Ovary (tissue), 9 donors: ENCODE measurements around the gene ZNF362. TPM values are rescaled to one million over a fixed set of nuclear protein-coding genes. Genes with fewer than 3 reads are reported as not detected.
A peak's percentile ranks its signal among the peaks of the same experiment; 100 is the strongest.

Source experiments
- DNase-seq, 5 donors: peaks; one replicate each; pipeline ENCODE4 v3.0.0-alpha.2; 2019 to 2020
- H3K27ac ChIP-seq, 2 donors: fragments of 200-600 bp; one replicate each; pipeline versions ENCODE4 v1.5.1 to v1.8.0; 2019 to 2022
- H3K27me3 ChIP-seq: fragments of 200-600 bp; one replicate; pipeline ENCODE4 v1.8.0; 2022
- H3K36me3 ChIP-seq: fragments of 200-600 bp; sonication (generic); one replicate; pipeline ENCODE4 v1.5.1; 2019
- H3K4me1 ChIP-seq: one replicate; pipeline ENCODE4 v1.8.1; 2013; ENCODE audit warnings: mild to moderate bottlenecking, moderate library complexity; ENCODE audit not compliant: insufficient read depth
- H3K4me3 ChIP-seq: fragments of 200-600 bp; sonication (generic); one replicate; pipeline ENCODE4 v1.5.1; 2017
- H3K9me3 ChIP-seq, 2 donors: fragments of 200-600 bp in 1 of 2; sonication (generic) in 1 of 2; one replicate each; pipeline versions ENCODE4 v1.5.1 to v1.8.1; 2013 to 2019; ENCODE audit warnings: mild to moderate bottlenecking in 1 of 2, moderate library complexity in 1 of 2
- EP300 ChIP-seq: sonication (generic); formaldehyde crosslinking; IDR thresholded peaks from one replicate; pipeline ENCODE4 v1.6.1; 2017; ENCODE audit warnings: antibody characterized with exemption
- POLR2A ChIP-seq: fragments of 450-650 bp; IDR thresholded peaks from one replicate; pipeline ENCODE4 v1.6.1; 2017; ENCODE audit warnings: antibody characterized with exemption, mild to moderate bottlenecking, moderate library complexity
- WGBS, 3 donors: extraction: QIAGEN DNeasy Blood & Tissue Kit in 1 of 3; methylation state at CpG; one replicate each; pipeline versions ENCODE4 v1.1.5 to v1.1.7; 2013 to 2017; 5-methylcytosine and 5-hydroxymethylcytosine counted together
- intact Hi-C, 4 donors: fragments of 100-400 bp; cut with DNase I; formaldehyde crosslinking; loops; one replicate each; pipeline versions ENCODE4 v1.11.0 to v1.15.1; 2022 to 2023
- polyA plus RNA-seq, 2 donors: library from polyadenylated mRNA; stranded (reverse); fragments of 200-250 nt in 1 of 2; fragments of 350-450 nt in 1 of 2; fragmentation: Illumina TruSeq in 1 of 2; extraction: RNeasy Lipid Tissue Mini Kit (QIAGEN cat#74804) in 1 of 2; gene quantifications; one replicate each; pipeline ENCODE4 v1.2.3, GENCODE V29; 2013 to 2014
- total RNA-seq, 7 donors: library from RNA; depleted of rRNA in 2 of 7; stranded (reverse); fragments of >200 nt in 2 of 7; fragmentation: NEBNext Ultra II Directional in 3 of 7; extraction: Animal tissue kit (Norgen Biotek cat#: 25700) in 3 of 7; gene quantifications; one replicate each; pipeline versions ENCODE4 v1.1.0 to v1.2.4, GENCODE V29; 2016 to 2023
- TF ChIP-seq, protein P1 (sequence below), 3 donors: fragments of 450-650 bp in 2 of 3; fragments of 200-600 bp in 1 of 3; IDR thresholded peaks; one replicate each; pipeline versions ENCODE4 v1.5.1 to v1.8.0; 2016 to 2022; ENCODE audit warnings: antibody characterized with exemption in 3 of 3, mild to moderate bottlenecking in 1 of 3
- donor health status: DM: no; HTN: no; CAD: no; lungs with moderate emphysema.
- donor health status: DM: no; HTN: no; CAD: no.
- donor health status: Bipolar disorder and iron deficiency.
- donor health status: DM: yes; HTN: yes; CAD: no.
- donor health status: DM: no; HTN: no; CAD: no.
- donor health status: DM: yes; HTN: yes; CAD: no.

ZNF362 gene
- total and polyA plus RNA-seq, 9 donors, result 8.2 to 52.6 (median 32.7) TPM

DNA sequence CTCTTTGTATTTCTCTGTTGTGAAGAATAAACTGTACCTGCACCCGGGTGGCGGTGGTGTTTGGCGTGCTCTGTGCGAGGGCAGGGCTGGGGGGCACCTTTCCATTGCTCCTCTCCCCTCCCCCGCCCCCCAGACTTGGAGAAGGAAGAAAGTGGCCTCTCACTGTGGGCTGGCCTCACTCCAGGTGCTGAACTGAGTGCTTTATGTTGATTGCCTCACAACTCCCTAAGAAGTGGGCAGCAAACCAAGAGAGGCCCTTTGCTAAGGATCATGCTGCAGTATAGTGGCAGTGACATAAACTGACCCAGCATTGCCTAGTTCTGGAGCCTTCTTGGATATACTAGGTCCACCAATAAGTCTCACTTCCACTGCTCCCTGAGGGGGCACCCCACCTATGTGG is 44.4 kb downstream of the ZNF362 start:
- no peaks in the 10 kb centered on the region for H3K9me3 ChIP-seq
- H3K27ac ChIP-seq, result peak overlapping the region in 1 of 2 donors; percentile 4
- H3K4me1 ChIP-seq, result no peaks in the 10 kb centered on the region
- DNase-seq, result peak; percentile 55 to 85 (median 81)
- intact Hi-C loops, result no loop called here
- 67 to 70% (median 69%) methylated on average over 5 of the region's 5 CpGs for WGBS, 3 donors
- no peak overlapping the region for H3K4me3 ChIP-seq
- H3K27me3 ChIP-seq, result no peaks in the 10 kb centered on the region
- no peak for TF ChIP-seq POLR2A
- TF ChIP-seq, protein P1, sequence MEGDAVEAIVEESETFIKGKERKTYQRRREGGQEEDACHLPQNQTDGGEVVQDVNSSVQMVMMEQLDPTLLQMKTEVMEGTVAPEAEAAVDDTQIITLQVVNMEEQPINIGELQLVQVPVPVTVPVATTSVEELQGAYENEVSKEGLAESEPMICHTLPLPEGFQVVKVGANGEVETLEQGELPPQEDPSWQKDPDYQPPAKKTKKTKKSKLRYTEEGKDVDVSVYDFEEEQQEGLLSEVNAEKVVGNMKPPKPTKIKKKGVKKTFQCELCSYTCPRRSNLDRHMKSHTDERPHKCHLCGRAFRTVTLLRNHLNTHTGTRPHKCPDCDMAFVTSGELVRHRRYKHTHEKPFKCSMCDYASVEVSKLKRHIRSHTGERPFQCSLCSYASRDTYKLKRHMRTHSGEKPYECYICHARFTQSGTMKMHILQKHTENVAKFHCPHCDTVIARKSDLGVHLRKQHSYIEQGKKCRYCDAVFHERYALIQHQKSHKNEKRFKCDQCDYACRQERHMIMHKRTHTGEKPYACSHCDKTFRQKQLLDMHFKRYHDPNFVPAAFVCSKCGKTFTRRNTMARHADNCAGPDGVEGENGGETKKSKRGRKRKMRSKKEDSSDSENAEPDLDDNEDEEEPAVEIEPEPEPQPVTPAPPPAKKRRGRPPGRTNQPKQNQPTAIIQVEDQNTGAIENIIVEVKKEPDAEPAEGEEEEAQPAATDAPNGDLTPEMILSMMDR (IDR thresholded peaks at IDR 0.05), result no peak
- no peak for TF ChIP-seq EP300
- no peaks in the 10 kb centered on the region for H3K36me3 ChIP-seq

DNA sequence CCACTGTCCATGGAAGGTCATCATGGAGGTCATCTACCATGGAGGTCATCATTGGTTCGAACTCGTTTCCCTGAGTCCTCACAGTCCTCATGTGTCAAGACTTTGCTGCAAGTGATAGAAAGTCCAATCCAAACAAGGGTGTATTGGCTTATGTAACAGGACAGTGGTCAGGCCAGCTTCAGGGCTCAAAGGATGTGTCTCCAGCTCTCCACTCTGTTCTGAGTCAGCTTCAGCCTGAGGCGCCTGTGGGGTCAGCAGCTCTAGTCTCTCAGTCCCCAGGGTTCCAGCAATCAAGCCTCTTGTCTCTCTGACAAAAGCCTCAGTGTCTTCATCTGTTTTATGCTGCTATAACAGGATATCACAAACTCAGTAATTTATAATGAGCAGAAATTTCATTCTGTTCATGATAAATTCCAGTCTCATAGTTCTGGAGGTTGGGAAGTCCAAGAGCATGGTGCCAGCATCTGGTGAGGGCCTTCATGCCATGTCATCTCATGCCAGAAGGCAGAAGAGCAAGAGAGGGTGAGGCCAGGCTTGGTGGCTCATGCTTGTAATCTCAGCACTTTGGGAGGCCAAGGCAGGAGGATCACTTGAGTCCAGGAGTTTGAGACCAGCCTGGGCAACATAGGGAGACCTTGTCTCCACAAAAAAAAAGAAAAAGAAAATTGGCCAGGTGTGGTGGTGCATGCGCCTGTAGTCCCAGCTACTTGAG is 45.1 kb downstream of the ZNF362 start:
- WGBS, 3 donors, result 71 to 83% (median 72%) methylated on average over 4 of the region's 4 CpGs
- Histone ChIP-seq H3K9me3 (no peaks in the 10 kb centered on the region), H3K4me3 (no peak overlapping the region), H3K4me1 (peaks cover 1% of the 10 kb centered on the region), H3K27me3 (no peaks in the 10 kb centered on the region), H3K27ac (peak overlapping the region in 1 of 2 donors; percentile 4), H3K36me3 (no peaks in the 10 kb centered on the region)
- intact Hi-C loops, result no loop called here
- DNase-seq, result peak in 2 of 5 donors; percentile 29 to 30
- TF ChIP-seq, protein P1 (IDR thresholded peaks at IDR 0.05), result no peak
- TF ChIP-seq POLR2A, result no peak
- no peak for TF ChIP-seq EP300

DNA sequence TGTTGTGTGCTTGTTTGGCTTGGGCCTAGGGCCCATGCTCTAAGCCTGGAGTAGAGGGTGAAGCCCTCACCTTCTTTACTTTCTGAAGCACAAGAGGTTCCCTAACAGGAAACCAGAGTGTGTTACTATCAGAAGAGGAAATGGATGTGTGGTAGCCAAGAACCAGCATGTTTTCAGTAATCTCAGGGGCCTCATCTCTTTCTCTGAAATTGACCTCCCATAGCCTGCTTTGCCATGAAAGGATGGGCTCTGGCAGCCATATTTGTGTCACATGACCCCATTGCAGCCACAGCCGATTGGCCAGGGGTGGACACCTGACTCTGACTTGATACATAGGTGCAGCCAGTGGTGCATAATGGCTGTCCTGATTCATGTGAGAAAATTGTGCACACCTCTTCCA is 46.0 kb downstream of the ZNF362 start:
- Histone ChIP-seq H3K9me3 (no peaks in the 10 kb centered on the region), H3K36me3 (no peaks in the 10 kb centered on the region), H3K27ac (no peak overlapping the region), H3K27me3 (no peaks in the 10 kb centered on the region), H3K4me3 (no peak overlapping the region), H3K4me1 (peaks cover 8% of the 10 kb centered on the region)
- no peak for DNase-seq
- intact Hi-C loops, result no loop called here
- WGBS, 3 donors, result 92 to 100% (median 100%) methylated on average over 1 of the region's 1 CpG
- TF ChIP-seq, protein P1 (IDR thresholded peaks at IDR 0.05), result no peak
- no peak for TF ChIP-seq EP300
- no peak for TF ChIP-seq POLR2A

DNA sequence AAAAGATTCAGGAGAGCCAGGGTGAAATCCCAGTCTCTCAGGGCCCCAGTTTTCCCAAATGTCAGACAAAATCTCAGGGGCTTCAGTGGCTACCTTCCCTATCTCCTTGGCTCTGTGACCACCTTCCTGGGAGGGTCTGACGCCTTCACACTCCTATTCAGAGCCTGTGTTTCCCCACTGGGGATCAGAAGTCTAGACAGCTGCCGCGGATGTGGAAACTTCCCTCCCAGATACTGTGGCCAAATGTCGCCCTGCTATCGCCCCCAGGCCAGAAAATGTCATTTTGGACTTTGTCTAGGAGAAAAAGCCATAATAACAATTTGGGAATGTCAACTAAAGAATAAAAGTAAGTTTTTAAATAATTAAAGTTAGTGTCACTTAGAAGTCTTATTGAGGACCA is 48.7 kb downstream of the ZNF362 start:
- H3K4me3 ChIP-seq, result no peak overlapping the region
- no peak for TF ChIP-seq POLR2A
- TF ChIP-seq, protein P1 (IDR thresholded peaks at IDR 0.05), result no peak
- peaks cover 8% of the 10 kb centered on the region for H3K4me1 ChIP-seq
- H3K27me3 ChIP-seq, result no peaks in the 10 kb centered on the region
- no peaks in the 10 kb centered on the region for H3K9me3 ChIP-seq
- no peak for DNase-seq
- intact Hi-C loops, result no loop called here
- H3K36me3 ChIP-seq, result no peaks in the 10 kb centered on the region
- WGBS, 3 donors, result 92 to 93% (median 93%) methylated on average over 5 of the region's 5 CpGs
- H3K27ac ChIP-seq, result no peak overlapping the region
